ENCODE data around the gene SYT15.
"Not testable (repeated sequence)": the region's sequence is repeated elsewhere in the genome, so short reads cannot be mapped to it uniquely, and the experiment has no call there.

DNA sequence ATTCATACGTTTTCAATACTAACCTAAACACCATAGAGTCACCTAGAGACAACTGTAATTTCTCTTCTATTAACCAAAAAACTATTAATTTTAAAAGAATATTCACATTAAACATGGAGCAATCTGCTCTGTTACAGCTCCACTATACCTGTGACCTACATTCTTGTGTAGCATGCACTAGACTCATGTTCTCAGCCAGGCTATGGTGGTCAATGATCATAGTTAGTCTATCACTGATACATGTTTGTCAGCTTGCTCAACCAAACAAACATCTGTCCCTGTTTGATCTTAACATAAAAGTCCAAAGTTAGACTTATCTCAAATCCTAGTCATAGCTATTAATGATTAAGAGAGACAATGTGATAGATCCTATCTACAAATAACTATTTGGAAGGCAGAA is 50.9 kb downstream of the SYT15 start:
- TF ChIP-seq, protein P1, sequence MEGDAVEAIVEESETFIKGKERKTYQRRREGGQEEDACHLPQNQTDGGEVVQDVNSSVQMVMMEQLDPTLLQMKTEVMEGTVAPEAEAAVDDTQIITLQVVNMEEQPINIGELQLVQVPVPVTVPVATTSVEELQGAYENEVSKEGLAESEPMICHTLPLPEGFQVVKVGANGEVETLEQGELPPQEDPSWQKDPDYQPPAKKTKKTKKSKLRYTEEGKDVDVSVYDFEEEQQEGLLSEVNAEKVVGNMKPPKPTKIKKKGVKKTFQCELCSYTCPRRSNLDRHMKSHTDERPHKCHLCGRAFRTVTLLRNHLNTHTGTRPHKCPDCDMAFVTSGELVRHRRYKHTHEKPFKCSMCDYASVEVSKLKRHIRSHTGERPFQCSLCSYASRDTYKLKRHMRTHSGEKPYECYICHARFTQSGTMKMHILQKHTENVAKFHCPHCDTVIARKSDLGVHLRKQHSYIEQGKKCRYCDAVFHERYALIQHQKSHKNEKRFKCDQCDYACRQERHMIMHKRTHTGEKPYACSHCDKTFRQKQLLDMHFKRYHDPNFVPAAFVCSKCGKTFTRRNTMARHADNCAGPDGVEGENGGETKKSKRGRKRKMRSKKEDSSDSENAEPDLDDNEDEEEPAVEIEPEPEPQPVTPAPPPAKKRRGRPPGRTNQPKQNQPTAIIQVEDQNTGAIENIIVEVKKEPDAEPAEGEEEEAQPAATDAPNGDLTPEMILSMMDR (conservative IDR thresholded peaks at IDR 0.05; ENCODE audit: low read depth, low read length): not testable (repeated sequence)
- TF ChIP-seq POLR2A (IDR thresholded peaks at IDR 0.05; ENCODE audit: low read depth, low read length); RAD21 (IDR thresholded peaks at IDR 0.05; ENCODE audit: low read length); RFX5 (IDR thresholded peaks at IDR 0.05; ENCODE audit: low read depth, low read length): not testable (repeated sequence)

Data from IMR-90 (cell line).